SK-N-SH treated with all-trans-retinoic acid at 6 μM for 48 hours (cell line): Measurements from ENCODE around the gene TMEM87A.

Experiments used
- ATAC-seq: fragments of 200-7000 bp; cut with Tn5 transposase; 3 replicates; pipeline ENCODE4 v1.9.1; 2020; ENCODE audit warnings: mild to moderate bottlenecking, moderate library complexity
- ARNTL ChIP-seq: fragments of 450-650 bp; formaldehyde crosslinking; IDR thresholded peaks from 2 replicates; pipeline ENCODE4 v1.5.0; 2020; ENCODE audit warnings: low read depth, mild to moderate bottlenecking, moderate library complexity, borderline replicate concordance
- BACH2 ChIP-seq: fragments of 250-450 bp; sonication (Bioruptor Pico); IDR thresholded peaks from 2 replicates; pipeline ENCODE4 v1.9.0; 2021; ENCODE audit warnings: mild to moderate bottlenecking, borderline replicate concordance
- CSDC2 ChIP-seq: fragments of 250-450 bp; sonication (Bioruptor Pico); IDR thresholded peaks from 2 replicates; pipeline ENCODE4 v1.5.0; 2020; ENCODE audit warnings: mild to moderate bottlenecking, moderate library complexity
- GLIS3 ChIP-seq: fragments of 250-450 bp; sonication (Bioruptor Pico); IDR thresholded peaks from 2 replicates; pipeline ENCODE4 v1.5.0; 2020; ENCODE audit warnings: mild to moderate bottlenecking, moderate library complexity
- OSR1 ChIP-seq: fragments of 250-450 bp; sonication (Bioruptor Pico); IDR thresholded peaks from 2 replicates; pipeline ENCODE4 v1.8.0; 2022; ENCODE audit warnings: moderate library complexity, mild to moderate bottlenecking, inconsistent platforms
- PPARA ChIP-seq: fragments of 250-450 bp; sonication (Bioruptor Pico); IDR thresholded peaks from 2 replicates; pipeline ENCODE4 v1.5.0; 2020; ENCODE audit warnings: mild to moderate bottlenecking, borderline replicate concordance
- RARB ChIP-seq: fragments of 250-450 bp; sonication (Bioruptor Pico); IDR thresholded peaks from 2 replicates; pipeline ENCODE4 v1.8.0; 2021; ENCODE audit warnings: mild to moderate bottlenecking, moderate library complexity
- SNAI2 ChIP-seq: fragments of 250-450 bp; sonication (Bioruptor Pico); IDR thresholded peaks from 2 replicates; pipeline ENCODE4 v1.5.0; 2020; ENCODE audit warnings: mild to moderate bottlenecking, moderate library complexity
- TCF4 ChIP-seq: fragments of 250-450 bp; sonication (Bioruptor Pico); IDR thresholded peaks from 2 replicates; pipeline ENCODE4 v1.8.0; 2021; ENCODE audit warnings: mild to moderate bottlenecking, moderate library complexity, borderline replicate concordance
- TOX ChIP-seq: fragments of 250-450 bp; sonication (Bioruptor Pico); IDR thresholded peaks from 2 replicates; pipeline ENCODE4 v1.8.0; 2021; ENCODE audit warnings: mild to moderate bottlenecking, moderate library complexity, borderline replicate concordance
- ZC3H10 ChIP-seq: fragments of 250-450 bp; sonication (Bioruptor Pico); IDR thresholded peaks from 2 replicates; pipeline ENCODE4 v1.5.1; 2021; ENCODE audit warnings: mild to moderate bottlenecking, moderate library complexity
- ZFP30 ChIP-seq: fragments of 450-650 bp; formaldehyde crosslinking; IDR thresholded peaks from 2 replicates; pipeline ENCODE4 v1.5.0; 2022; ENCODE audit warnings: mild to moderate bottlenecking, moderate library complexity
- ZNF565 ChIP-seq: fragments of 450-650 bp; formaldehyde crosslinking; conservative IDR thresholded peaks from 2 replicates; pipeline ENCODE4 v1.5.0; 2020; ENCODE audit warnings: low read depth, mild to moderate bottlenecking, moderate library complexity
- ZNF70 ChIP-seq: fragments of 450-650 bp; formaldehyde crosslinking; IDR thresholded peaks from 2 replicates; pipeline ENCODE4 v1.5.0; 2020; ENCODE audit warnings: mild to moderate bottlenecking, moderate library complexity
- TF ChIP-seq, protein P1 (sequence below): fragments of 250-450 bp; sonication (Bioruptor Pico); IDR thresholded peaks from 2 replicates; pipeline ENCODE4 v1.5.1; 2021; ENCODE audit warnings: mild to moderate bottlenecking, moderate library complexity
- TF ChIP-seq, protein P2 (sequence below): fragments of 250-450 bp; sonication (Bioruptor Pico); IDR thresholded peaks from 2 replicates; pipeline ENCODE4 v1.5.0; 2020; ENCODE audit warnings: mild to moderate bottlenecking, moderate library complexity
- TF ChIP-seq, protein P3 (sequence below): fragments of 250-450 bp; sonication (Bioruptor Pico); IDR thresholded peaks from 2 replicates; pipeline ENCODE4 v1.5.1; 2020; ENCODE audit warnings: low read depth, mild to moderate bottlenecking, moderate library complexity
- TF ChIP-seq, protein P4 (sequence below): fragments of 250-450 bp; sonication (Bioruptor Pico); IDR thresholded peaks from 2 replicates; pipeline ENCODE4 v1.8.0; 2020; ENCODE audit warnings: mild to moderate bottlenecking, moderate library complexity, borderline replicate concordance

Gene TMEM87A

DNA sequence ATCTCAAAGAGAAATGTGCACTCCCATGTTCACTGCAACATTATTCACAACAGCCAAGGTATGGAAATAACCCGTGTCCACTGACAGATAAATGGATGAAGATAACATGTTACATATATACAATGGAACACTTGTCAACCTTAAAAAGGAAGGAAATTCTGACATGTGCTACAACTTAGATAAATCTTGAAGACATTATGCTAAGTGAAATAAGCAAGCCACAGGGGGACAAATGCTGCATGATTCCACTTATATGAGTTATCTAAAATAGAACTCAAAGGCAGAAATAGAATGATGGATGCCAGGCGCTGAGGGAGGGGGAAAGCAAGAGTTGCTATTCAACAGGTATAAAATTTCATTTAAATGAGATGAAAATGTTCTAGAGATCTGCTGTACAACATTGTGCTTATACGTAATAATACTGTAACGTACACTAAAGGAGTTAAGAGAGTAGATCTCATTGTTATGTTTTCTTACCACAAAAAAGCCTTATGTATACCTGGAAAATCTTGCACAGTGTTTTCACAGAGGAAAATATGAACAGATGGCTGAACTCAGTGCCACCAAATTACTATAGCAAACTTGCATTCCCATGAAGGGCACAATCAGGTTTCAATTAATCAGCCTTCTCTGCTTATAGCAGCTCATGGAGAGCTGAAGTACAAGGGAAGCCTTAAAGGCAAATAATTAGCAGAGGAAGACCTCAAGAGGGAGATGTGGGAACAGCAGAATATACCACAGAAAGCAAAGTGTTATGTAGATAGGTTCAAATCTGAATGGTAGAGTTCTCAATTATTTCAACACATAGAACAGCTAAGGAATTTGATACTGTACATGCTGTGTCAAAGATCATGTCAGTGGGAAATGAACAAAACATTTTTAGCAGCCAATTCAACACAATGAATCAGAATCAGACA lies 57.1 kb downstream of the TMEM87A start:
- peak; percentile 59 for ATAC-seq
- TF ChIP-seq ZFP30 (no peak), GLIS3 (CRISPR knock-in tag) (no peak), CSDC2 (CRISPR knock-in tag) (no peak), RARB (CRISPR knock-in tag) (no peak), ZNF70 (CRISPR knock-in tag) (no peak), ZNF565 (no peak), OSR1 (CRISPR knock-in tag) (no peak), SNAI2 (CRISPR knock-in tag) (no peak), TCF4 (no peak), TOX (CRISPR knock-in tag) (no peak)
- TF ChIP-seq, protein P1, sequence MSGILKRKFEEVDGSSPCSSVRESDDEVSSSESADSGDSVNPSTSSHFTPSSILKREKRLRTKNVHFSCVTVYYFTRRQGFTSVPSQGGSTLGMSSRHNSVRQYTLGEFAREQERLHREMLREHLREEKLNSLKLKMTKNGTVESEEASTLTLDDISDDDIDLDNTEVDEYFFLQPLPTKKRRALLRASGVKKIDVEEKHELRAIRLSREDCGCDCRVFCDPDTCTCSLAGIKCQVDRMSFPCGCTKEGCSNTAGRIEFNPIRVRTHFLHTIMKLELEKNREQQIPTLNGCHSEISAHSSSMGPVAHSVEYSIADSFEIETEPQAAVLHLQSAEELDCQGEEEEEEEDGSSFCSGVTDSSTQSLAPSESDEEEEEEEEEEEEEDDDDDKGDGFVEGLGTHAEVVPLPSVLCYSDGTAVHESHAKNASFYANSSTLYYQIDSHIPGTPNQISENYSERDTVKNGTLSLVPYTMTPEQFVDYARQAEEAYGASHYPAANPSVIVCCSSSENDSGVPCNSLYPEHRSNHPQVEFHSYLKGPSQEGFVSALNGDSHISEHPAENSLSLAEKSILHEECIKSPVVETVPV (CRISPR knock-in tag) = no peak
- TF ChIP-seq, protein P2, sequence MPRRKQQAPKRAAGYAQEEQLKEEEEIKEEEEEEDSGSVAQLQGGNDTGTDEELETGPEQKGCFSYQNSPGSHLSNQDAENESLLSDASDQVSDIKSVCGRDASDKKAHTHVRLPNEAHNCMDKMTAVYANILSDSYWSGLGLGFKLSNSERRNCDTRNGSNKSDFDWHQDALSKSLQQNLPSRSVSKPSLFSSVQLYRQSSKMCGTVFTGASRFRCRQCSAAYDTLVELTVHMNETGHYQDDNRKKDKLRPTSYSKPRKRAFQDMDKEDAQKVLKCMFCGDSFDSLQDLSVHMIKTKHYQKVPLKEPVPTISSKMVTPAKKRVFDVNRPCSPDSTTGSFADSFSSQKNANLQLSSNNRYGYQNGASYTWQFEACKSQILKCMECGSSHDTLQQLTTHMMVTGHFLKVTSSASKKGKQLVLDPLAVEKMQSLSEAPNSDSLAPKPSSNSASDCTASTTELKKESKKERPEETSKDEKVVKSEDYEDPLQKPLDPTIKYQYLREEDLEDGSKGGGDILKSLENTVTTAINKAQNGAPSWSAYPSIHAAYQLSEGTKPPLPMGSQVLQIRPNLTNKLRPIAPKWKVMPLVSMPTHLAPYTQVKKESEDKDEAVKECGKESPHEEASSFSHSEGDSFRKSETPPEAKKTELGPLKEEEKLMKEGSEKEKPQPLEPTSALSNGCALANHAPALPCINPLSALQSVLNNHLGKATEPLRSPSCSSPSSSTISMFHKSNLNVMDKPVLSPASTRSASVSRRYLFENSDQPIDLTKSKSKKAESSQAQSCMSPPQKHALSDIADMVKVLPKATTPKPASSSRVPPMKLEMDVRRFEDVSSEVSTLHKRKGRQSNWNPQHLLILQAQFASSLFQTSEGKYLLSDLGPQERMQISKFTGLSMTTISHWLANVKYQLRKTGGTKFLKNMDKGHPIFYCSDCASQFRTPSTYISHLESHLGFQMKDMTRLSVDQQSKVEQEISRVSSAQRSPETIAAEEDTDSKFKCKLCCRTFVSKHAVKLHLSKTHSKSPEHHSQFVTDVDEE (CRISPR knock-in tag) = no peak

DNA sequence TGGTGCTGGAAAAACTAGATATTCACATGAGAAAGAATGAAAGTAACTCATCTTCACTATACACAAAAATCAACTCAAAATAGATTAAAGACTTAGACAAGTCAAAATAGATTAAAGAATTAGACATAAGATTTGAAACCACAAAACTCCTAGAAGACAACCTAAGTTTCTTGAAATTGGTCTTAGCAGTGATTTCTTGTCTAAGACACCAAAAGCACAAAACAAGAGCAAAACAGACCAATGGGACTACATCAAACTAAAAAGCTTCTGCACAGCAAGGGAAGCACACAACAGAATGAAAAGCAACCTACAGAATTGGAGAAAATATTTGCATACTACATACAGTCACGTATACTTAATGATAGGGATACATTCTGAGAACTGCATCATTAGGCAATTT lies 58.6 kb downstream of the TMEM87A start:
- ATAC-seq = no peak
- no peak for TF ChIP-seq RARB (CRISPR knock-in tag)
- TF ChIP-seq ARNTL = no peak
- no peak for TF ChIP-seq TCF4
- no peak for TF ChIP-seq OSR1 (CRISPR knock-in tag)
- TF ChIP-seq, protein P1 (CRISPR knock-in tag) = no peak
- TF ChIP-seq BACH2 = no peak
- TF ChIP-seq ZNF70 (CRISPR knock-in tag) = no peak
- TF ChIP-seq CSDC2 (CRISPR knock-in tag) = no peak
- TF ChIP-seq, protein P2 (CRISPR knock-in tag) = no peak

DNA sequence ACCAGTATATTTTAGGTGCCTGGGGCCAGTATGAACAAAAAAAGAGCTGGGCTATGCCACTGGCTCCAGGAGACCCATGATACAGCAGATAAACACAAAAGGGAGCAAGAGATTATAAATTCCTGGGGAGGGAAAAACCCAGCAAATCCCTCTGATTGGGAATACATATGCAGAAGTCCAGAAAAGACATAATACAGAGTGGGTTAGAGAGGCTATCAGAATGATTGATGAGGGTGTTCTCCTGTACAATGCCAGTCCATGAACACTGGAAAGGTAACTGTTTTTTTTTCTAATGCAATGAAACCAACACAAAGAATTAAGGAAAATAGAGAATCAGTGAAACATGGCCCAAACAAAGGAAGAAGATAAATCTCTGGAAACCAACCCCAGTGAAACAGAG lies 59.7 kb downstream of the TMEM87A start:
- TF ChIP-seq TOX (CRISPR knock-in tag) = no peak
- no peak for TF ChIP-seq PPARA (CRISPR knock-in tag)
- no peak for TF ChIP-seq OSR1 (CRISPR knock-in tag)
- TF ChIP-seq CSDC2 (CRISPR knock-in tag) = no peak
- TF ChIP-seq ZC3H10 = no peak
- no peak for TF ChIP-seq SNAI2 (CRISPR knock-in tag)
- no peak for TF ChIP-seq BACH2
- no peak for TF ChIP-seq ARNTL
- TF ChIP-seq, protein P3, sequence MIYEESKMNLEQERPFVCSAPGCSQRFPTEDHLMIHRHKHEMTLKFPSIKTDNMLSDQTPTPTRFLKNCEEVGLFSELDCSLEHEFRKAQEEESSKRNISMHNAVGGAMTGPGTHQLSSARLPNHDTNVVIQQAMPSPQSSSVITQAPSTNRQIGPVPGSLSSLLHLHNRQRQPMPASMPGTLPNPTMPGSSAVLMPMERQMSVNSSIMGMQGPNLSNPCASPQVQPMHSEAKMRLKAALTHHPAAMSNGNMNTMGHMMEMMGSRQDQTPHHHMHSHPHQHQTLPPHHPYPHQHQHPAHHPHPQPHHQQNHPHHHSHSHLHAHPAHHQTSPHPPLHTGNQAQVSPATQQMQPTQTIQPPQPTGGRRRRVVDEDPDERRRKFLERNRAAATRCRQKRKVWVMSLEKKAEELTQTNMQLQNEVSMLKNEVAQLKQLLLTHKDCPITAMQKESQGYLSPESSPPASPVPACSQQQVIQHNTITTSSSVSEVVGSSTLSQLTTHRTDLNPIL (CRISPR knock-in tag) = no peak
- TF ChIP-seq, protein P4, sequence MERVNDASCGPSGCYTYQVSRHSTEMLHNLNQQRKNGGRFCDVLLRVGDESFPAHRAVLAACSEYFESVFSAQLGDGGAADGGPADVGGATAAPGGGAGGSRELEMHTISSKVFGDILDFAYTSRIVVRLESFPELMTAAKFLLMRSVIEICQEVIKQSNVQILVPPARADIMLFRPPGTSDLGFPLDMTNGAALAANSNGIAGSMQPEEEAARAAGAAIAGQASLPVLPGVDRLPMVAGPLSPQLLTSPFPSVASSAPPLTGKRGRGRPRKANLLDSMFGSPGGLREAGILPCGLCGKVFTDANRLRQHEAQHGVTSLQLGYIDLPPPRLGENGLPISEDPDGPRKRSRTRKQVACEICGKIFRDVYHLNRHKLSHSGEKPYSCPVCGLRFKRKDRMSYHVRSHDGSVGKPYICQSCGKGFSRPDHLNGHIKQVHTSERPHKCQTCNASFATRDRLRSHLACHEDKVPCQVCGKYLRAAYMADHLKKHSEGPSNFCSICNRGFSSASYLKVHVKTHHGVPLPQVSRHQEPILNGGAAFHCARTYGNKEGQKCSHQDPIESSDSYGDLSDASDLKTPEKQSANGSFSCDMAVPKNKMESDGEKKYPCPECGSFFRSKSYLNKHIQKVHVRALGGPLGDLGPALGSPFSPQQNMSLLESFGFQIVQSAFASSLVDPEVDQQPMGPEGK = no peak
- no peak for TF ChIP-seq ZFP30
- no peak for TF ChIP-seq TCF4
- TF ChIP-seq, protein P1 (CRISPR knock-in tag) = no peak
- TF ChIP-seq ZNF70 (CRISPR knock-in tag) = no peak
- no peak for ATAC-seq
